ENCODE measurements around the gene METTL27.
"Not testable (repeated sequence)": the region's sequence is repeated elsewhere in the genome, so short reads cannot be mapped to it uniquely, and the experiment has no call there.

METTL27 gene, protein sequence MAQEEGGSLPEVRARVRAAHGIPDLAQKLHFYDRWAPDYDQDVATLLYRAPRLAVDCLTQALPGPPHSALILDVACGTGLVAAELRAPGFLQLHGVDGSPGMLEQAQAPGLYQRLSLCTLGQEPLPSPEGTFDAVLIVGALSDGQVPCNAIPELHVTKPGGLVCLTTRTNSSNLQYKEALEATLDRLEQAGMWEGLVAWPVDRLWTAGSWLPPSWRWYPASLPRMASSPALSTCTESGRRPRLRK

DNA sequence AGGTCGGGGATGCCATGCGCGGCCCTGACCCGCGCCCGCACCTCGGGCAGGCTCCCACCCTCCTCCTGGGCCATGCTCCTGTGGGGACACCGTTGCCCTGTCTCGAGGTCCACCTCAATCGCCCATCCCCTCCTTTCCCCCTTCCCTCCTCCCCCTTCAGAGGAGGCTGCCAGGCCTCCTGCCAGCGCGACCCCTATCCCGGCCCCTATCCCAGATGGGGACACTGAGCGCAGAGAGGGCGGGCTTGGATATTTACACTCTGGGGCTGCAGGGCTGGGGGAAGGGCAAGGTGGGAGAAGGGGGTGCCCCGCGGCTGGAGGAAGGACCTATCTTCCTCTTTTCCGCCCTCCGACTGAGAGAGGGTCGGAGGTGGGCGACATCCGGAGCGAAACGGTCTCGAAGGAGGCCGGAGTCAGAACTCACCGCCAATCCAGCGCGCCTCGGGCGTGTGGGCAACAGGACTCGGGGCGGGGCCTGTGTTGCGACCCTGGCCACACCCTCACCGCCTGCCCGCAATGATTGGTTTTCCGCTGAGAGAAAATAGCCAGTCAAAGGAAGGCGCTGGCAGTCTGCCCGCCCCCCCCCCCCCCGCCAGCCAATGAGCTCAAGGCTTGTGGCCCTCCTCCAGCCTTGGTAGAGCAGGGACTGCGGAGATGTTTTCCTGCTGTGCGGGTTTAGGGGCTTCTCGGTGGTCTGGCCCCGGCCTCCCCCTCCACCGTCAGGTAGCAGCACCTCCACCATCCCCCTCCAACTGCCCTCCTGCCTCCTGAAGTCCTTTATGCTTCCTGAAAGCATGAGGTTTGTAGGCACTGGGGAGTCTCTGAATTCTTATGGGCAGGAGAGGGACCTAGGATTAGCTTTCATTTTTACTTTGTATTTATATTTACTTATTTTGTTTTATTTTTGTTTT lies at the start of gene METTL27:
Gene METTL27 (minus strand): TSS at position 450 of the 910 bp plus-strand sequence. CDS start 376 bp downstream, at position 74.
- DNase-seq: peak; percentile 66 to 81 (median 76)

DNA sequence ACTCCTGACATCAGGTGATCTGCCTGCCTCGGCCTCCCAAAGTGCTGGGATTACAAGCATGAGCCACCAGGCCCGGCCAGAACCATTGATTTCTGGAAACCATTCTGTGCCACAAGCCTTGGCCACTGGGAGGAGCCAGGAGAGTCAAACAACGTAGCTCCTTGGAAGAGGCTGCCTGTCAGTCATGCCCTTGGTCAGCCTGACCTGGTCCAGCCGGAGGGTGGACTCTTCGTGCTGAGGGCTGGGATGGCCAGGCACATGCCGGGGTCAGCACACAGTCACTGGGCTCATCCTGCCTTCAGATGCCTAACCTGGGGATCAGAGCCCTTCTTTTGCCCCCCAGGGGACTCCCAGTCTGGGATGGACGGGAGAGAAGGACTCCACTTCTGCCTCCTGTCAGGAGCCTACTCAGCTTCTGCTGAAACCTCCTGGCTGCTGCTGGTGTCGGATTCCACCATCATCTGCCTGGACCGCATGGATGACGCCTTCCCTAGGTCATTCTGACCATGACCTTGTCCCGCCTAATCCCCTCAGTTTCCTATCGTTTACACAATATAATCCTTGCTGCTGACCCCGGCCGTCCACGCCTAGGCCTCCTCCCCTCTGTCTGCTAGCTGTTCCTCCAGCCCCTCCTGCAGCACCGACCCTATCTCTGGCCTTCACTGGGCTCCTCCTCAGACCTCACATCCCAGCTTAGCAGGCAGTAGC lies 49.0 kb upstream of the METTL27 start:
- no peak for DNase-seq

GRCh38 chr7:73890555-73891147 lies 48.3 kb upstream of the METTL27 start:
- DNase-seq: no peak

- no peak for DNase-seq
Measured at GRCh38 chr7:73888959-73889358, 46.6 kb upstream of the METTL27 start.

DNA sequence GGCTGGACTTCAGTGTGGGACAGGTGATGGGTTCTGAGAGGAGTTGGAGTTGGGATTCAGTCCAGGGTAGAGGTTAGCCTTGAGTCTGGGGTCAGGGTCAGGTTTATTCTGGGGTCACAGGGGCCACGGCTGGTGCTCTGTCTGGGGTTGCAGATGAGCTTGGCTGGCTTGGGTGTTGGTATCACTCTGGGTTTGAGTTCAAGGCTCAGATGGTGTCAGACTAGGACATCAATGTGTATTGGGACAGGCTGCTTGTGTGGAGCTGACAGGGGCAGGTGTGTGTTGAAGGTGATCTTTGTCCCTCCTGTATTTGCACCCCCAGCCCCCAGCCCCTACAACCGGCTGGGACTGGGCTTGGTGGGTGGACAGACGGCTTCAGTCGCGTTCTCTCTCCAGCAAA lies 45.4 kb upstream of the METTL27 start:
- DNase-seq: no peak

DNA sequence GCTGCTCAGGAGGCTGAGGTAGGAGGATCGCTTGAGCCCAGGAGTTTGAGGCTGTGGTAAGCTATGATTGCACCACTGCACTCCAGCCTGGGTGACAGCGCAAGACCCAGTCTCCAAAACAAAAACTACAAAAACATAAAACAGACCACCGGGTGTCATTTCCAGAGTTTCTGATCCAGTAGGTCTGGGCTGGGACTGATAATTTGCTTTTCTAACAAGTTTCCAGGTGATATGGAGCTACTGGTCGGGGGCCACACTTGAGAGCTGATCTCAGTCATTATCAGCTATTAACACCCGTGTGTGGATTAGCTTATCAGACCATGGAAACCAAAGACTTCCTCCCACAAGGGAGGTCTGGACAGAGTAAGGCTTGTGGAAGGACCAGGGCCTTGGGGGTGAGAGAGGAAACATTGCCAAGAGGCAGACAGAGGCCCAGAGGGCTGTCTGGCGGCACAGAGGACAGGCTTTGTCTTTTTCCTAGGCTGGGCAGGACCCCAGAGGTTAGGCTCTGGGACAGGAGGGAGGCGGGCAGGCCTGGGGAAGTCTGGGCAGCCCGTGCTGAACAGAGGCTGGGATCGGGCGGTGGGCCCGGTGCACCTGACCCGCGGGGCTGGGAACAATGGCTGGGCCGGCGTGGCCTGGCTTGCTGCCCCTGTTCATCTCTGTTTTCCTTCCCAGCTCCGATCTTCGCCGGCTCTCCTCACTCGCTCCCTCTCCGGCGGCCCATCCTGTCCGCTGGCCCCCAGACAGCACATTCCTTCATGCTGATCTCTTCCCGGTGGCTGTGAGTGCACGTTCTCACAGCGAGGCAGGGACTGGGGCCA lies 43.9 kb upstream of the METTL27 start:
- no peak for DNase-seq

GRCh38 chr7:73885433-73885974 lies 43.2 kb upstream of the METTL27 start:
- DNase-seq: no peak

GRCh38 chr7:73884867-73885422 lies 42.6 kb upstream of the METTL27 start:
- DNase-seq: not testable (repeated sequence)

DNA sequence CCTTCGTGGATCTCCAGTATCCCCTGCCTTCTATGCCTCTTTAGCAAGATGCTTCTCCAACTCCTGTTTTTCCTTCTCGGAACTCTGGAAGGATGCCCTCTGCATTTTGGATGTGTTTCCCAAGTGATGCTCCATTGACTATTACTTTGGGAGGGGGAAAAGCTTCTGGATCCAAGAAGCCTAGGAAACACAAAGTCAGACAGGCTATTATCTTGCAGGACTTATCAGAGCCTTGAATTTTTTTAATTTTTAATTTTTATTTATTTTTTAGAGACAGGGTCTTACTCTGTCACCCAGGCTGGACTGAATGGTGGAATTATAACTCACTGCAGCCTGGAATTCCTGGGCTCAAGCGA lies 39.7 kb upstream of the METTL27 start:
- DNase-seq: no peak

GRCh38 chr7:73881352-73882046 lies 39.2 kb upstream of the METTL27 start:
- no peak for DNase-seq

GRCh38 chr7:73880755-73881328 lies 38.5 kb upstream of the METTL27 start:
- DNase-seq: no peak

- no peak for DNase-seq
Measured at GRCh38 chr7:73879977-73880681, 37.8 kb upstream of the METTL27 start.

DNA sequence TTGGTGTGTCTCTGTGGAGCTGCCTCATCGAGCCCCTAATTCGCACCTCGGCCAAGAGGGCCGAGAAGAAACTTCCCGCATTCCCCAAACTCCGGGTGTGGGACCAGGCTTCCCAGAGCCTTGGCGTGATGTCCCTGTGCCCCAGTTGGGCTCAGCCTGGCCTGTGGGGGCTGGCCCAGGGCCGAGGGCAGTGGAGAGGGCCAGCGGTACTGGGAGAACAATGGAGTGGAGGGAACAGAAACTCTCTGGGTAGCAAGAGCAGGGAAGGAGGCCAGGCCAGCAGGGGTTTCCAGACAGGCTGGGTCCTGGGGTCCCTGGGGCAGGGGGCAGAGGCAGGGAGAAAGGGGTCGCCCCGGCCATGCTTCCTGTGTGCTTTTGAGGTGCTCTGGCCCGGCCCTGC lies 34.7 kb upstream of the METTL27 start:
- no peak for DNase-seq

- DNase-seq: no peak
Measured at GRCh38 chr7:73876361-73876760, 34.0 kb upstream of the METTL27 start.

- no peak for DNase-seq
Measured at GRCh38 chr7:73872056-73872908, 30.0 kb upstream of the METTL27 start.

GRCh38 chr7:73871163-73872011 lies 29.1 kb upstream of the METTL27 start:
- no peak for DNase-seq

DNA sequence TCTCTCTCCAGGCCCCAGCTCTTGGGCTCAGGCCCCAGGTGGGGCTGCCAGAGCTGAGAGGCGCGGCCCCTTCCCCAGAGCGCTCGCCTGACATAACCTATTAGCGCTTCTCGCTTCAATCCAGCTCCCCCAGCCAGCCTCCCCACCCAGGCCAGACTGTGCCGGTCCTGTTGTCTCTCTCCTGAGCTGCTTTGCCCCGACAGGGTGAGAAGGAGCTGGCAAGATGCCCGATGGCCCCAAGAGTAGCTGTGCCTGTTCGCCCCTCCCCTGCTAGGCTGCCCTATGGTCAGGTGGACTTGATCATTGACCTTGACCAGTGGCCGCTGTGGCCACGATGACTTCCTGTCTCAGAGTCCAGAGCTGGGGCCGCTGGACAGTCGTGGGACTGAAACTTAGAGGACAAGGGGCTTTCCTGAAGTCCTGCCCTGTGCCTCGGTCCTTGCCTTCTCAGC lies 27.8 kb upstream of the METTL27 start:
- DNase-seq: no peak
